22Rv1 (cell line): ENCODE results near the gene POLA1.

Experiments used
- H3K27ac ChIP-seq: fragments of 450-650 bp; 2 replicates; pipeline ENCODE4 v1.5.1; 2017
- CTCF ChIP-seq: fragments of 450-650 bp; IDR thresholded peaks from 2 replicates; pipeline ENCODE4 v1.5.1; 2017; ENCODE audit warnings: mild to moderate bottlenecking
- ZFX ChIP-seq: fragments of 450-650 bp; IDR thresholded peaks from 2 replicates; pipeline ENCODE4 v1.6.1; 2017; ENCODE audit warnings: antibody characterized with exemption, borderline replicate concordance

POLA1 gene

GRCh38 chrX:24839331-24839730, 145.6 kb downstream of the POLA1 start:
- TF ChIP-seq ZFX (no peak), CTCF (no peak)

GRCh38 chrX:24842486-24842885, 148.8 kb downstream of the POLA1 start:
- no peak overlapping the region for H3K27ac ChIP-seq
- TF ChIP-seq ZFX (no peak), CTCF (no peak)

More at GRCh38 chrX:24839331-24839730, 145.6 kb downstream of the POLA1 start:
- H3K27ac ChIP-seq, result no peak overlapping the region

GRCh38 chrX:24846550-24847150, 152.9 kb downstream of the POLA1 start:
- TF ChIP-seq ZFX, result no peak
- no peak for TF ChIP-seq CTCF

GRCh38 chrX:24851289-24851688, 157.6 kb downstream of the POLA1 start:
- TF ChIP-seq ZFX (no peak), CTCF (no peak)
- no peak overlapping the region for H3K27ac ChIP-seq

More at GRCh38 chrX:24846550-24847150, 152.9 kb downstream of the POLA1 start:
- no peak overlapping the region for H3K27ac ChIP-seq

DNA sequence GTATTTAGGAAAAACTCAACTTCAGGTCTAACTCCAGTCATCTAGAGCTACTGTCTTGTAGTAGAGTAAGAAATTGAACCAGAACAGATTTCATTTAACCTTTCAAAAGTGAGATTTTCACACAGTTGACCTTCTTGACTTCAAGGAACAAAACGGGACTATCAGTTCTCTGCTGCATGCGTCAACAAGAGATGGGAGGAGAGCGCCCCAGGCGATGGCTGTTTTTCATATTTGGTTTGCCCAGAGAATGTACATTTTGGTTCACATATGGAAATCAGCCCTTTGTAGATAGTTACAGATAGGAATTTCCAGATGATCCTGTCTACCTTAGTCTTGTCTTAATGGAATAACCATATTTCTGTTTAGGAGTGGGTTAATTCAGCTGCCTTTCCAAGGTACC, 158.1 kb downstream of the POLA1 start:
- no peak overlapping the region for H3K27ac ChIP-seq
- TF ChIP-seq CTCF, result no peak
- TF ChIP-seq ZFX, result no peak

- no peak overlapping the region for H3K27ac ChIP-seq
- TF ChIP-seq CTCF (no peak), ZFX (no peak)
Observed at GRCh38 chrX:24858004-24858746, 164.5 kb downstream of the POLA1 start.

GRCh38 chrX:24859211-24859841, 165.6 kb downstream of the POLA1 start:
- H3K27ac ChIP-seq, result no peak overlapping the region
- TF ChIP-seq ZFX (no peak), CTCF (no peak)
